Mesenchymal stem cell (in vitro differentiated cells and primary cell): ENCODE measurements around the gene NFE2L3. TPM values are rescaled to one million over a fixed set of nuclear protein-coding genes. Genes with fewer than 3 reads are reported as not detected.

ENCODE experiments used
- DNase-seq: peaks from one replicate; pipeline ENCODE4 v3.0.0-alpha.2; 2013
- H2AFZ ChIP-seq: one replicate; pipeline ENCODE4 v1.6.1; 2013; ENCODE audit warnings: low read depth, mild to moderate bottlenecking, control low read depth, inconsistent platforms, low read length, moderate library complexity
- H2AK5ac ChIP-seq: 2 replicates; pipeline ENCODE4 v1.6.1; 2013; ENCODE audit warnings: low read length, moderate library complexity, mild to moderate bottlenecking, inconsistent platforms; ENCODE audit not compliant: severe bottlenecking
- H2BK120ac ChIP-seq: one replicate; pipeline ENCODE4 v1.6.1; 2013; ENCODE audit warnings: low read depth, mild to moderate bottlenecking, inconsistent platforms, low read length, moderate library complexity
- H2BK12ac ChIP-seq, 2 experiments: one replicate each; pipeline ENCODE4 v1.6.1; 2013; ENCODE audit warnings: inconsistent platforms in 2 of 2, low read length in 2 of 2, mild to moderate bottlenecking in 2 of 2, moderate library complexity in 2 of 2, control low read depth in 1 of 2
- H2BK15ac ChIP-seq: one replicate; pipeline ENCODE4 v1.6.1; 2013; ENCODE audit warnings: mild to moderate bottlenecking, low read depth, inconsistent platforms; ENCODE audit not compliant: poor library complexity, severe bottlenecking
- H2BK5ac ChIP-seq: 2 replicates; pipeline ENCODE4 v1.6.1; 2013; ENCODE audit warnings: low read depth, mild to moderate bottlenecking, low read length, control low read depth, inconsistent platforms; ENCODE audit not compliant: poor library complexity, severe bottlenecking
- H3K14ac ChIP-seq, 2 experiments: one replicate each; pipeline ENCODE4 v1.6.1; 2013; ENCODE audit warnings: inconsistent platforms in 2 of 2, low read length in 2 of 2, control low read depth in 1 of 2, mild to moderate bottlenecking in 1 of 2, moderate library complexity in 1 of 2
- H3K18ac ChIP-seq, 2 experiments: one replicate each; pipeline ENCODE4 v1.6.1; 2013; ENCODE audit warnings: inconsistent platforms in 2 of 2, low read length in 2 of 2, control low read depth in 1 of 2, low read depth in 1 of 2, mild to moderate bottlenecking in 1 of 2
- H3K23ac ChIP-seq, 2 experiments: one replicate each; pipeline ENCODE4 v1.6.1; 2013; ENCODE audit warnings: inconsistent platforms in 2 of 2, low read length in 2 of 2, mild to moderate bottlenecking in 2 of 2, moderate library complexity in 2 of 2, control low read depth in 1 of 2
- H3K27ac ChIP-seq: 2 replicates; pipeline ENCODE4 v1.5.1; 2013; ENCODE audit warnings: mild to moderate bottlenecking, moderate library complexity, low read length, control low read depth, inconsistent platforms; ENCODE audit not compliant: poor library complexity, severe bottlenecking
- H3K27me3 ChIP-seq, 2 experiments: 2 replicates each; pipeline versions ENCODE4 v1.6.1 to v1.7.0; 2013; ENCODE audit warnings: low read length in 2 of 2, mild to moderate bottlenecking in 2 of 2, moderate library complexity in 2 of 2, control low read depth in 1 of 2, inconsistent platforms in 1 of 2; ENCODE audit not compliant: control insufficient read depth in 1 of 2, insufficient read depth in 1 of 2
- H3K36me3 ChIP-seq, 2 experiments: 2 replicates each; pipeline versions ENCODE4 v1.6.1 to v1.7.0; 2013; ENCODE audit warnings: low read length in 2 of 2, control low read depth in 1 of 2, inconsistent platforms in 1 of 2, low read depth in 1 of 2, mild to moderate bottlenecking in 1 of 2; ENCODE audit not compliant: insufficient read depth in 2 of 2, control insufficient read depth in 1 of 2
- H3K4ac ChIP-seq, 2 experiments: one replicate each; pipeline ENCODE4 v1.6.1; 2013; ENCODE audit warnings: inconsistent platforms in 2 of 2, low read length in 2 of 2, mild to moderate bottlenecking in 2 of 2, moderate library complexity in 2 of 2, control low read depth in 1 of 2, low read depth in 1 of 2
- H3K4me1 ChIP-seq: 2 replicates; pipeline ENCODE4 v1.6.1; 2013; ENCODE audit warnings: low read depth, low read length, control low read depth; ENCODE audit not compliant: control insufficient read depth, insufficient read depth
- H3K4me2 ChIP-seq: 2 replicates; pipeline ENCODE4 v1.6.1; 2013; ENCODE audit warnings: low read length, mild to moderate bottlenecking, inconsistent platforms; ENCODE audit not compliant: poor library complexity, severe bottlenecking
- H3K4me3 ChIP-seq, 2 experiments: 2 replicates each; pipeline versions ENCODE4 v1.5.1 to v1.7.0; 2013; ENCODE audit warnings: low read length in 2 of 2, mild to moderate bottlenecking in 2 of 2, control low read depth in 1 of 2, low read depth in 1 of 2; ENCODE audit not compliant: insufficient read depth in 1 of 2
- H3K79me1 ChIP-seq: replicated peaks from 2 replicates; pipeline ENCODE4 v1.6.1; 2013; ENCODE audit warnings: mild to moderate bottlenecking, control low read depth, low read length, inconsistent platforms; ENCODE audit not compliant: poor library complexity, severe bottlenecking
- H3K9ac ChIP-seq: 2 replicates; pipeline ENCODE4 v1.7.0; 2013; ENCODE audit warnings: mild to moderate bottlenecking, low read length, moderate library complexity
- H3K9me3 ChIP-seq: 2 replicates; pipeline ENCODE4 v1.7.0; 2013; ENCODE audit warnings: mild to moderate bottlenecking, low read length; ENCODE audit not compliant: control insufficient read depth
- H4K8ac ChIP-seq: one replicate; pipeline ENCODE4 v1.6.1; 2013; ENCODE audit warnings: inconsistent platforms, mild to moderate bottlenecking, low read length, moderate library complexity
- H4K91ac ChIP-seq: one replicate; pipeline ENCODE4 v1.6.1; 2013; ENCODE audit warnings: mild to moderate bottlenecking, low read length, inconsistent platforms
- WGBS: methylation state at CpG from one replicate; pipeline ENCODE4 v1.1.7; 2013; ENCODE audit warnings: mixed read lengths; 5-methylcytosine and 5-hydroxymethylcytosine counted together
- polyA plus RNA-seq, 2 experiments: library from polyadenylated mRNA; stranded (reverse); fragments of 200-250 nt; gene quantifications; one replicate each; pipeline ENCODE4 v1.2.3, GENCODE V29; 2013

The NFE2L3 gene, protein sequence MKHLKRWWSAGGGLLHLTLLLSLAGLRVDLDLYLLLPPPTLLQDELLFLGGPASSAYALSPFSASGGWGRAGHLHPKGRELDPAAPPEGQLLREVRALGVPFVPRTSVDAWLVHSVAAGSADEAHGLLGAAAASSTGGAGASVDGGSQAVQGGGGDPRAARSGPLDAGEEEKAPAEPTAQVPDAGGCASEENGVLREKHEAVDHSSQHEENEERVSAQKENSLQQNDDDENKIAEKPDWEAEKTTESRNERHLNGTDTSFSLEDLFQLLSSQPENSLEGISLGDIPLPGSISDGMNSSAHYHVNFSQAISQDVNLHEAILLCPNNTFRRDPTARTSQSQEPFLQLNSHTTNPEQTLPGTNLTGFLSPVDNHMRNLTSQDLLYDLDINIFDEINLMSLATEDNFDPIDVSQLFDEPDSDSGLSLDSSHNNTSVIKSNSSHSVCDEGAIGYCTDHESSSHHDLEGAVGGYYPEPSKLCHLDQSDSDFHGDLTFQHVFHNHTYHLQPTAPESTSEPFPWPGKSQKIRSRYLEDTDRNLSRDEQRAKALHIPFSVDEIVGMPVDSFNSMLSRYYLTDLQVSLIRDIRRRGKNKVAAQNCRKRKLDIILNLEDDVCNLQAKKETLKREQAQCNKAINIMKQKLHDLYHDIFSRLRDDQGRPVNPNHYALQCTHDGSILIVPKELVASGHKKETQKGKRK
- polyA plus RNA-seq (2013, experiment 1 of 2), result 17.7 TPM
- polyA plus RNA-seq (2013, experiment 2 of 2), result 17.2 TPM

- H3K27me3 ChIP-seq, result peaks cover 0 to 46% of the 10 kb centered on the region in 2 experiments
- H2BK120ac ChIP-seq, result peak within 1 kb of the TSS; percentile 55
- no peak within 1 kb of the TSS for H2BK5ac ChIP-seq
- H3K79me1 ChIP-seq, result peaks cover 3% of the 10 kb centered on the region
- H3K4me3 ChIP-seq, result peak within 1 kb of the TSS; percentile 58 to 92
- peaks cover 4% of the 10 kb centered on the region for H3K9me3 ChIP-seq
- WGBS, result under 1% methylated on average over 64 of the region's 95 CpGs
- peak within 1 kb of the TSS; percentile 81 for H3K4me2 ChIP-seq
- H3K4me1 ChIP-seq, result peaks cover 32% of the 10 kb centered on the region
- no peak within 1 kb of the TSS for H3K9ac ChIP-seq
- DNase-seq, result peak; percentile 64
- peak within 1 kb of the TSS; percentile 78 for H2BK15ac ChIP-seq
- peak within 1 kb of the TSS in 1 of 2 experiments; percentile 96 for H3K23ac ChIP-seq
- peak within 1 kb of the TSS; percentile 66 for H3K27ac ChIP-seq
- peak within 1 kb of the TSS; percentile 75 to 93 for H3K4ac ChIP-seq
- peak within 1 kb of the TSS; percentile 93 for H2AFZ ChIP-seq
- H2AK5ac ChIP-seq, result no peak within 1 kb of the TSS
- H3K18ac ChIP-seq, result peak within 1 kb of the TSS; percentile 87 to 98
- no peaks in the 10 kb centered on the region for H3K36me3 ChIP-seq
- peak within 1 kb of the TSS in 1 of 2 experiments; percentile 97 for H3K14ac ChIP-seq
- peak within 1 kb of the TSS; percentile 92 for H4K91ac ChIP-seq
- H2BK12ac ChIP-seq, result peak within 1 kb of the TSS; percentile 59 to 93
- H4K8ac ChIP-seq, result peak within 1 kb of the TSS; percentile 96
These were observed at the start of gene NFE2L3 for GRCh38 chr7:26151953-26152781. NFE2L3 (plus strand) TSS chr7:26152198; CDS start chr7:26152499, 301 bp downstream.

DNA sequence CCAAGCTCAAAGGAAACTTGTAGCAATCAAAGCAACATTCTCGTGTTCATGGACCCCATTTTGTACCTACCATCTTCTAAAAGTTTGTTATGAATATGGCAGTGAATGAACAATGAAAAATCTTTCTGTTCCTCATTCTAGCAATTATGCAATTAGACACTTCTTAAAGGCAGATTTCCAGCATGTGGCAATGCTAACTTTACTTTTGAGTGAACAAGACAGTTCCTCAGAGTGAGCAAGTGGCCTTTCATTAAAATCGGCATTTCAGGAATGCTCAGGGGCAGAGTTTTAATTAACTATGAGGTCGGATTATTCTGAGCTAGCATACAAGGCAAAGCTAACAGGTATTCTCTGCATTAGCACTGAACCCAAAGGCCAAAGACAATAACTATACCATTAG is 48.4 kb upstream of the NFE2L3 start:
- Histone ChIP-seq H2BK5ac (no peak overlapping the region), H3K27ac (no peak overlapping the region), H4K91ac (no peak overlapping the region), H2BK120ac (no peak overlapping the region), H2AFZ (no peak overlapping the region), H3K4ac (no peak overlapping the region), H2AK5ac (no peak overlapping the region), H4K8ac (no peak overlapping the region), H3K4me1 (peaks cover 6% of the 10 kb centered on the region), H3K23ac (no peak overlapping the region), H3K14ac (no peak overlapping the region), H3K18ac (no peak overlapping the region), H3K79me1 (no peaks in the 10 kb centered on the region), H3K9ac (no peak overlapping the region), H3K9me3 (no peaks in the 10 kb centered on the region), H3K36me3 (no peaks in the 10 kb centered on the region), H2BK12ac (no peak overlapping the region), H2BK15ac (no peak overlapping the region), H3K27me3 (peaks cover 0 to 4% of the 10 kb centered on the region in 2 experiments), H3K4me3 (no peak overlapping the region), H3K4me2 (no peak overlapping the region)
- WGBS, result 90% methylated on average over 2 of the region's 3 CpGs
- DNase-seq, result no peak

DNA sequence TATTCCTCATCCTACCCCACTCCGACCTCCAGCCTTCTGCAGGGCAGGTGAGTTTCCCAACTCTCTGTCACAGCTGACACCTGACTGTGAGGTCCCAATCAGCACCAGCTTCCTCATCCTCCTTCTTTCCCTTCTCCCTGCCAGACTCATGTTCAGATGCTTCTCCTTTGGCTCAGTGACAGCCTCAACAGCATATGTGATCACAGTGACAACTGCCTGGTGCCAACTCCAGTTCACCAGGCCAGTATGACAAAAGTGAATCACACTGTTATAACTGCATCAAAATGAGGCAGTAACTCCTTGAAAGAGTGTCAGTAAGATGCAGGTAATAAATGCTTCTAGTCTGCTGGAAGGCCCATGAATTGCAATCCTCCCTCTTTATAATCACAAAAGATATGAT is 46.8 kb upstream of the NFE2L3 start:
- no peak overlapping the region for H3K14ac ChIP-seq
- 56% methylated on average over 1 of the region's 1 CpG for WGBS
- H3K23ac ChIP-seq, result no peak overlapping the region
- no peak overlapping the region for H2AK5ac ChIP-seq
- peaks cover 0 to 4% of the 10 kb centered on the region in 2 experiments for H3K27me3 ChIP-seq
- H3K4ac ChIP-seq, result no peak overlapping the region
- H3K9ac ChIP-seq, result no peak overlapping the region
- H2BK15ac ChIP-seq, result no peak overlapping the region
- H3K27ac ChIP-seq, result no peak overlapping the region
- no peak overlapping the region for H2BK5ac ChIP-seq
- H2BK120ac ChIP-seq, result no peak overlapping the region
- H4K91ac ChIP-seq, result no peak overlapping the region
- H3K4me1 ChIP-seq, result peaks cover 6% of the 10 kb centered on the region
- no peak overlapping the region for H4K8ac ChIP-seq
- no peak overlapping the region for H3K4me2 ChIP-seq
- H2AFZ ChIP-seq, result no peak overlapping the region
- H3K9me3 ChIP-seq, result no peaks in the 10 kb centered on the region
- H3K36me3 ChIP-seq, result no peaks in the 10 kb centered on the region
- H3K79me1 ChIP-seq, result no peaks in the 10 kb centered on the region
- H3K4me3 ChIP-seq, result no peak overlapping the region
- H3K18ac ChIP-seq, result no peak overlapping the region
- H2BK12ac ChIP-seq, result no peak overlapping the region
- no peak for DNase-seq
